CD14-positive monocyte (primary cell): Measurements from ENCODE around the gene ARHGAP45. TPM values are rescaled to one million over a fixed set of nuclear protein-coding genes. Genes with fewer than 3 reads are reported as not detected.

Experiments
- DNase-seq, 3 donors: peaks; one replicate each; pipeline ENCODE4 v3.0.0-alpha.2; 2011 to 2022
- H2AFZ ChIP-seq: 2 replicates; pipeline ENCODE4 v1.6.0; 2012; ENCODE audit warnings: mild to moderate bottlenecking, low read depth, low read length, inconsistent platforms; ENCODE audit not compliant: insufficient read depth, poor library complexity, severe bottlenecking
- H3K27ac ChIP-seq, 2 donors: 1 replicate in 1 of 2; 2 replicates in 1 of 2; pipeline ENCODE4 v1.5.1; 2012 to 2013; ENCODE audit warnings: low read length in 2 of 2, control low read depth in 1 of 2, inconsistent platforms in 1 of 2, low read depth in 1 of 2, mild to moderate bottlenecking in 1 of 2
- H3K27me3 ChIP-seq, 2 donors: one replicate each; pipeline versions ENCODE4 v1.6.0 to v1.6.1; 2011 to 2013; ENCODE audit warnings: low read length in 2 of 2; ENCODE audit not compliant: control insufficient read depth in 2 of 2, insufficient read depth in 2 of 2
- H3K36me3 ChIP-seq, 2 donors: replicated peaks in 1 of 2; 1 replicate in 1 of 2; 2 replicates in 1 of 2; pipeline versions ENCODE4 v1.5.1 to v1.6.1; 2012 to 2013; ENCODE audit warnings: low read length in 2 of 2, control low read depth in 1 of 2, inconsistent platforms in 1 of 2, mild to moderate bottlenecking in 1 of 2; ENCODE audit not compliant: insufficient read depth in 2 of 2, control insufficient read depth in 1 of 2
- H3K4me1 ChIP-seq, 2 donors: 1 replicate in 1 of 2; 2 replicates in 1 of 2; pipeline versions ENCODE4 v1.5.1 to v1.6.1; 2012 to 2013; ENCODE audit warnings: low read length in 2 of 2, control low read depth in 1 of 2, inconsistent platforms in 1 of 2, mild to moderate bottlenecking in 1 of 2, moderate library complexity in 1 of 2; ENCODE audit not compliant: insufficient read depth in 2 of 2, control insufficient read depth in 1 of 2
- H3K4me2 ChIP-seq: replicated peaks from 2 replicates; pipeline ENCODE3; 2012; ENCODE audit warnings: low read length, moderate library complexity, mild to moderate bottlenecking; ENCODE audit not compliant: poor library complexity, severe bottlenecking; ENCODE audit errors: extremely low read depth
- H3K4me3 ChIP-seq, 3 experiments: fragments of 200-600 bp in 1 of 3; sonication (generic) in 1 of 3; replicated peaks in 1 of 3; 1 replicate in 2 of 3; 2 replicates in 1 of 3; pipeline ENCODE4 v1.5.1; 2011 to 2013; ENCODE audit warnings: low read length in 3 of 3, mild to moderate bottlenecking in 3 of 3, control low read depth in 2 of 3, low read depth in 2 of 3, inconsistent platforms in 1 of 3, moderate library complexity in 1 of 3
- H3K79me2 ChIP-seq: 2 replicates; pipeline ENCODE4 v1.6.0; 2012; ENCODE audit warnings: mild to moderate bottlenecking, control low read depth, inconsistent platforms, low read length, moderate library complexity; ENCODE audit not compliant: insufficient read depth
- H3K9ac ChIP-seq: 2 replicates; pipeline ENCODE4 v1.6.0; 2017; ENCODE audit warnings: low read length, mild to moderate bottlenecking; ENCODE audit not compliant: insufficient read depth, poor library complexity, severe bottlenecking
- H3K9me3 ChIP-seq, 2 donors: replicated peaks in 1 of 2; 1 replicate in 1 of 2; 2 replicates in 1 of 2; pipeline versions ENCODE4 v1.5.1 to v1.6.1; 2012 to 2013; ENCODE audit warnings: low read length in 2 of 2, control low read depth in 1 of 2; ENCODE audit not compliant: control insufficient read depth in 1 of 2, insufficient read depth in 1 of 2
- H4K20me1 ChIP-seq: 2 replicates; pipeline ENCODE4 v1.6.0; 2012; ENCODE audit warnings: mild to moderate bottlenecking, low read length, control low read depth, moderate library complexity; ENCODE audit not compliant: insufficient read depth
- H3K27ac Mint-ChIP-seq, 7 donors: one replicate each; pipeline ENCODE4 v1.8.0; 2020; ENCODE audit warnings: mild to moderate bottlenecking in 7 of 7, mixed read lengths in 7 of 7, moderate library complexity in 6 of 7, inconsistent platforms in 2 of 7
- H3K27me3 Mint-ChIP-seq, 3 donors: one replicate each; pipeline ENCODE4 v1.8.0; 2021 to 2022; ENCODE audit warnings: low read depth in 3 of 3, mild to moderate bottlenecking in 3 of 3, mixed read lengths in 3 of 3, moderate library complexity in 3 of 3, inconsistent platforms in 1 of 3
- H3K36me3 Mint-ChIP-seq, 2 donors: one replicate each; pipeline ENCODE4 v1.8.0; 2020; ENCODE audit warnings: mixed read lengths in 2 of 2, inconsistent platforms in 1 of 2, mild to moderate bottlenecking in 1 of 2
- H3K4me1 Mint-ChIP-seq: one replicate; pipeline ENCODE4 v1.8.0; 2020; ENCODE audit warnings: mild to moderate bottlenecking, mixed read lengths
- H3K4me3 Mint-ChIP-seq, 2 donors: one replicate each; pipeline ENCODE4 v1.8.0; 2020; ENCODE audit warnings: mild to moderate bottlenecking in 2 of 2, mixed read lengths in 2 of 2, moderate library complexity in 1 of 2
- H3K9me3 Mint-ChIP-seq, 7 donors: one replicate each; pipeline ENCODE4 v1.8.0; 2020 to 2022; ENCODE audit warnings: mixed read lengths in 7 of 7, mild to moderate bottlenecking in 6 of 7, moderate library complexity in 6 of 7, inconsistent platforms in 2 of 7
- CTCF ChIP-seq: fragments of 200-600 bp; IDR thresholded peaks from one replicate; pipeline ENCODE4 v1.8.0; 2022; ENCODE audit warnings: antibody characterized with exemption, mild to moderate bottlenecking
- WGBS: methylation state at CpG from one replicate; pipeline ENCODE4 v1.1.5; 2013; ENCODE audit warnings: missing lambda C conversion rate; ENCODE audit not compliant: insufficient coverage; 5-methylcytosine and 5-hydroxymethylcytosine counted together
- intact Hi-C, 2 donors: fragments of 100-400 bp; cut with micrococcal nuclease; formaldehyde crosslinking; loops; one replicate each; pipeline versions ENCODE4 v1.15.0 to v1.15.1; 2023
- polyA plus RNA-seq, 3 donors: library from polyadenylated mRNA; depleted of rRNA in 1 of 3; unstranded in 2 of 3; stranded (reverse) in 1 of 3; fragments of 300-500 nt in 2 of 3; fragments of >200 nt in 1 of 3; fragmentation: Illumina TruSeq in 2 of 3; gene quantifications; 1 replicate in 2 of 3; 2 replicates in 1 of 3; pipeline ENCODE4 v1.2.3, GENCODE V29; 2012 to 2021
- small RNA-seq: library from RNA; depleted of rRNA; stranded (forward); fragments of <200 nt; gene quantifications from one replicate; pipeline ENCODE3, GENCODE V24; 2012; ENCODE audit warnings: low read depth; ENCODE audit not compliant: insufficient read length

The ARHGAP45 gene
- polyA plus RNA-seq, 3 donors: 108 to 308 (median 137) TPM

GRCh38 chr19:1135454-1135853 lies 68.5 kb downstream of the ARHGAP45 start:
- Histone ChIP-seq H3K4me1 (peaks cover 37% of the 10 kb centered on the region in 2 donors), H3K27ac (no peak overlapping the region), H3K79me2 (peaks cover 62% of the 10 kb centered on the region), H3K4me2 (no peak overlapping the region), H3K9ac (no peak overlapping the region), H2AFZ (no peak overlapping the region), H3K4me3 (no peak overlapping the region), H3K9me3 (peaks cover 0 to 4% of the 10 kb centered on the region in 2 donors), H3K36me3 (peaks cover 26 to 46% of the 10 kb centered on the region in 2 donors), H3K27me3 (no peaks in the 10 kb centered on the region), H4K20me1 (peaks cover 80% of the 10 kb centered on the region)
- WGBS: 82% methylated on average over 10 of the region's 17 CpGs
- H3K27ac Mint-ChIP-seq: peak overlapping the region in 1 of 7 donors; percentile 26
- no peak for TF ChIP-seq CTCF
- H3K27me3 Mint-ChIP-seq: peaks cover 0 to 3% (median 0%) of the 10 kb centered on the region in 3 donors
- peaks cover 35 to 52% of the 10 kb centered on the region in 2 donors for H3K36me3 Mint-ChIP-seq
- intact Hi-C loops: no loop called here
- no peak overlapping the region for H3K4me3 Mint-ChIP-seq
- H3K4me1 Mint-ChIP-seq: peaks cover 33% of the 10 kb centered on the region
- H3K9me3 Mint-ChIP-seq: peaks cover 0 to 5% (median 2%) of the 10 kb centered on the region in 7 donors
- DNase-seq: no peak

GRCh38 chr19:1136201-1136600 lies 69.2 kb downstream of the ARHGAP45 start:
- Mint-ChIP-seq H3K4me1 (peaks cover 30% of the 10 kb centered on the region), H3K4me3 (no peak overlapping the region), H3K27ac (no peak overlapping the region), H3K9me3 (peaks cover 0 to 5% (median 2%) of the 10 kb centered on the region in 7 donors), H3K27me3 (peaks cover 0 to 3% (median 0%) of the 10 kb centered on the region in 3 donors), H3K36me3 (peaks cover 38 to 58% of the 10 kb centered on the region in 2 donors)
- peaks cover 29% of the 10 kb centered on the region in 2 donors for H3K4me1 ChIP-seq
- H3K9me3 ChIP-seq: peaks cover 0 to 4% of the 10 kb centered on the region in 2 donors
- H3K4me2 ChIP-seq: no peak overlapping the region
- intact Hi-C loops: no loop called here
- no peak overlapping the region for H3K27ac ChIP-seq
- TF ChIP-seq CTCF: no peak
- H3K27me3 ChIP-seq: no peaks in the 10 kb centered on the region
- no peak overlapping the region for H3K4me3 ChIP-seq
- peaks cover 29 to 51% of the 10 kb centered on the region in 2 donors for H3K36me3 ChIP-seq
- H3K79me2 ChIP-seq: peaks cover 54% of the 10 kb centered on the region
- no peak overlapping the region for H3K9ac ChIP-seq
- H2AFZ ChIP-seq: no peak overlapping the region
- H4K20me1 ChIP-seq: peaks cover 80% of the 10 kb centered on the region
- 37% methylated on average over 11 of the region's 12 CpGs for WGBS
- DNase-seq: no peak

Small RNA genes within 50 kb of the gene (small RNA-seq; reads per million reads assigned to genes)
- 77.0 reads per million, percentile 95 among the genes with 10 or more reads in this experiment for gene RNU6-2

Other genes with a start within 250 kb of the ARHGAP45 start
- gene PLPPR3, start 245.2 kb upstream of the ARHGAP45 start, polyA plus RNA-seq: 1 to 10 TPM in 1 of 3 donors, not detected in 2; 1.2 TPM
- gene AZU1, start 239.3 kb upstream of the ARHGAP45 start, polyA plus RNA-seq: 1 to 10 TPM; 2.7 to 5.7 (median 4.3) TPM
- under 1 TPM in 1 of 3 donors, not detected in 2; 0.11 TPM for gene PRTN3, start 226.2 kb upstream of the ARHGAP45 start, polyA plus RNA-seq
- 1 to 10 TPM in 2 of 3 donors, under 1 TPM in 1; 0.61 to 2.0 (median 1.3) TPM for gene ELANE, start 214.9 kb upstream of the ARHGAP45 start, polyA plus RNA-seq
- gene CFD, start 207.5 kb upstream of the ARHGAP45 start, polyA plus RNA-seq: 100 to 1,000 TPM; 272 to 862 (median 654) TPM
- gene MED16, start 174.0 kb upstream of the ARHGAP45 start, polyA plus RNA-seq: 10 to 100 TPM; 20.7 to 37.4 (median 32.8) TPM
- not detected for gene RNU6-9, start 173.7 kb upstream of the ARHGAP45 start, polyA plus RNA-seq
- 10 to 100 TPM; 70.8 to 99.9 (median 78.7) TPM for gene R3HDM4, start 153.9 kb upstream of the ARHGAP45 start, polyA plus RNA-seq
- gene KISS1R, start 149.8 kb upstream of the ARHGAP45 start, polyA plus RNA-seq: not detected
- gene ARID3A, start 141.1 kb upstream of the ARHGAP45 start, polyA plus RNA-seq: 10 to 100 TPM in 1 of 3 donors, 1 to 10 TPM in 2; 2.1 to 41.6 (median 3.2) TPM
- 10 to 100 TPM; 21.3 to 52.7 (median 49.9) TPM for gene WDR18, start 82.8 kb upstream of the ARHGAP45 start, polyA plus RNA-seq
- gene GRIN3B, start 66.7 kb upstream of the ARHGAP45 start, polyA plus RNA-seq: under 1 TPM in 2 of 3 donors, not detected in 1; 0.13 to 0.27 TPM
- gene TMEM259, start 46.0 kb upstream of the ARHGAP45 start, polyA plus RNA-seq: 100 to 1,000 TPM in 1 of 3 donors, 10 to 100 TPM in 2; 37.4 to 417 (median 45.0) TPM
- not detected for gene RNU6-2, start 45.6 kb upstream of the ARHGAP45 start, polyA plus RNA-seq
- 100 to 1,000 TPM in 2 of 3 donors, 10 to 100 TPM in 1; 69.9 to 213 (median 144) TPM for gene CNN2, start 40.6 kb upstream of the ARHGAP45 start, polyA plus RNA-seq
- 100 to 1,000 TPM in 1 of 3 donors, 1 to 10 TPM in 2; 1.7 to 104 (median 7.8) TPM for gene ABCA7, start 27.1 kb upstream of the ARHGAP45 start, polyA plus RNA-seq
- 100 to 1,000 TPM; 183 to 222 (median 195) TPM for gene POLR2E, start 28.2 kb downstream of the ARHGAP45 start, polyA plus RNA-seq
- 100 to 1,000 TPM; 459 to 508 (median 493) TPM for gene GPX4, start 36.8 kb downstream of the ARHGAP45 start, polyA plus RNA-seq
- 10 to 100 TPM in 1 of 3 donors, 1 to 10 TPM in 1, under 1 TPM in 1; 0.71 to 75.0 (median 2.6) TPM for gene SBNO2, start 107.1 kb downstream of the ARHGAP45 start, polyA plus RNA-seq
- 10 to 100 TPM in 2 of 3 donors, 1 to 10 TPM in 1; 6.2 to 72.1 (median 15.4) TPM for gene STK11, start 138.6 kb downstream of the ARHGAP45 start, polyA plus RNA-seq
- not detected for gene CBARP, start 170.8 kb downstream of the ARHGAP45 start, polyA plus RNA-seq
- gene ATP5F1D, start 174.6 kb downstream of the ARHGAP45 start, polyA plus RNA-seq: 100 to 1,000 TPM; 122 to 160 (median 143) TPM
- 100 to 1,000 TPM in 1 of 3 donors, 10 to 100 TPM in 1, 1 to 10 TPM in 1; 5.6 to 301 (median 11.0) TPM for gene MIDN, start 181.4 kb downstream of the ARHGAP45 start, polyA plus RNA-seq
- gene CIRBP, start 202.2 kb downstream of the ARHGAP45 start, polyA plus RNA-seq: 100 to 1,000 TPM in 1 of 3 donors, 10 to 100 TPM in 2; 39.6 to 600 (median 51.1) TPM
- 10 to 100 TPM; 32.8 to 56.2 (median 40.0) TPM for gene FAM174C, start 208.4 kb downstream of the ARHGAP45 start, polyA plus RNA-seq
- gene EFNA2, start 218.7 kb downstream of the ARHGAP45 start, polyA plus RNA-seq: not detected